GM12878 (cell line): ENCODE results near the gene CNST. TPM values are rescaled to one million over a fixed set of nuclear protein-coding genes. Genes with fewer than 3 reads are reported as not detected.

Source experiments
- ATAC-seq: fragments of 200-7000 bp; cut with Tn5 transposase; 3 replicates; pipeline ENCODE4 v1.9.1; 2020; ENCODE audit warnings: mild to moderate bottlenecking, moderate library complexity
- BruUV-seq: library from RNA; stranded (reverse); fragments of 400-500 nt; replicated peaks from 2 replicates; lab custom pipeline; 2021; lab: Mats Ljungman, UMichigan
- CTCF ChIA-PET: fragments of 300-600 bp; sonication (Branson Sonifier 250); formaldehyde crosslinking; extraction: SDS; loops from one replicate; lab custom pipeline; 2021; ENCODE audit warnings: inconsistent platforms; lab: Yijun Ruan, JAX
- POLR2A ChIA-PET: fragments of 350-600 bp; formaldehyde crosslinking; extraction: SDS; loops from one replicate; lab custom pipeline; 2021; ENCODE audit warnings: inconsistent platforms; lab: Charles Lee
- RAD21 ChIA-PET: fragments of 300-600 bp; sonication (Branson Sonifier 250); formaldehyde crosslinking; loops from one replicate; lab custom pipeline; 2023; ENCODE audit warnings: antibody characterized with exemption; ENCODE audit not compliant: unreplicated experiment; lab: Charles Lee
- SMC1A ChIA-PET: fragments of 300-600 bp; sonication (Branson Sonifier 250); formaldehyde crosslinking; loops from one replicate; lab custom pipeline; 2023; ENCODE audit not compliant: unreplicated experiment, uncharacterized antibody; lab: Charles Lee
- DNase-seq: peaks from one replicate; pipeline ENCODE4 v3.0.0-alpha.2; 2011; ENCODE audit warnings: low read depth, low spot score
- FAIRE-seq: peaks from 3 replicates; lab custom pipeline; 2011; peaks lifted over from hg19 to GRCh38; lab: Jason Lieb, UNC
- H2AFZ ChIP-seq: 2 replicates; pipeline ENCODE4 v1.6.0; 2011; ENCODE audit warnings: low read depth, low read length, control low read depth; ENCODE audit not compliant: control insufficient read depth
- H3K27ac ChIP-seq: 2 replicates; pipeline ENCODE4 v1.5.1; 2011; ENCODE audit warnings: control low read depth; ENCODE audit not compliant: control insufficient read depth, insufficient read depth
- H3K27me3 ChIP-seq, 2 experiments: replicated peaks in 1 of 2; 2 replicates each; pipeline versions ENCODE4 v1.6.0 to v1.6.1; 2011; ENCODE audit warnings: low read length in 1 of 2; ENCODE audit not compliant: control insufficient read depth in 2 of 2, insufficient read depth in 2 of 2
- H3K36me3 ChIP-seq, 2 experiments: 2 replicates each; pipeline ENCODE4 v1.5.1; 2011; ENCODE audit warnings: low read length in 1 of 2; ENCODE audit not compliant: control insufficient read depth in 2 of 2, insufficient read depth in 2 of 2
- H3K4me1 ChIP-seq: 2 replicates; pipeline ENCODE4 v1.6.1; 2011; ENCODE audit warnings: mild to moderate bottlenecking, low read length, moderate library complexity, mixed read lengths; ENCODE audit not compliant: control insufficient read depth, insufficient read depth
- H3K4me2 ChIP-seq: 2 replicates; pipeline ENCODE4 v1.6.0; 2011; ENCODE audit warnings: control low read depth; ENCODE audit not compliant: control insufficient read depth, insufficient read depth
- H3K4me3 ChIP-seq: fragments of 200-600 bp; sonication (generic); 2 replicates; pipeline ENCODE4 v1.5.1; 2016
- H3K79me2 ChIP-seq: 2 replicates; pipeline ENCODE4 v1.6.0; 2011; ENCODE audit warnings: low read length; ENCODE audit not compliant: control insufficient read depth, insufficient read depth
- H3K9ac ChIP-seq: 2 replicates; pipeline ENCODE4 v1.8.0; 2011; ENCODE audit warnings: low read length, control low read depth, mixed read lengths; ENCODE audit not compliant: control insufficient read depth, insufficient read depth
- H3K9me3 ChIP-seq: replicated peaks from 3 replicates; pipeline ENCODE4 v1.5.1; 2011; ENCODE audit warnings: mild to moderate bottlenecking, low read length; ENCODE audit not compliant: control insufficient read depth, insufficient read depth
- H4K20me1 ChIP-seq: 2 replicates; pipeline ENCODE4 v1.6.0; 2011; ENCODE audit not compliant: control insufficient read depth, insufficient read depth
- CHD2 ChIP-seq: IDR thresholded peaks from 2 replicates; pipeline ENCODE4 v1.6.1; 2011; ENCODE audit warnings: low read depth, low read length, improper control_type of control experiment, borderline replicate concordance
- CREM ChIP-seq: IDR thresholded peaks from 2 replicates; pipeline ENCODE4 v1.6.1; 2014; ENCODE audit warnings: antibody characterized with exemption, low read depth
- HDAC6 ChIP-seq: fragments of 200-600 bp; sonication (generic); IDR thresholded peaks from one replicate; pipeline ENCODE4 v1.8.0; 2017; ENCODE audit warnings: antibody characterized with exemption; ENCODE audit not compliant: unreplicated experiment
- IRF3 ChIP-seq: fragments of 450-650 bp; IDR thresholded peaks from 2 replicates; pipeline ENCODE4 v1.6.1; 2014; ENCODE audit warnings: mild to moderate bottlenecking
- NFYA ChIP-seq: IDR thresholded peaks from 2 replicates; pipeline ENCODE4 v1.6.1; 2011; ENCODE audit warnings: low read depth, mild to moderate bottlenecking, low read length, improper control_type of control experiment, borderline replicate concordance
- NRF1 ChIP-seq: conservative IDR thresholded peaks from 2 replicates; pipeline ENCODE4 v1.6.1; 2011; ENCODE audit warnings: mild to moderate bottlenecking, low read depth, low read length, improper control_type of control experiment
- POLR2AphosphoS2 ChIP-seq: IDR thresholded peaks from 2 replicates; pipeline ENCODE4 v1.6.1; 2011; ENCODE audit warnings: low read depth, mild to moderate bottlenecking, low read length, improper control_type of control experiment, moderate library complexity
- SMAD5 ChIP-seq: IDR thresholded peaks from 2 replicates; pipeline ENCODE4 v1.6.1; 2016; ENCODE audit warnings: antibody characterized with exemption, low read depth
- WRNIP1 ChIP-seq: IDR thresholded peaks from 2 replicates; pipeline ENCODE4 v1.6.1; 2011; ENCODE audit warnings: low read depth, low read length, improper control_type of control experiment, borderline replicate concordance
- YBX1 ChIP-seq: fragments of 450-650 bp; IDR thresholded peaks from 2 replicates; pipeline ENCODE4 v1.6.1; 2016; ENCODE audit warnings: antibody characterized with exemption
- ZNF622 ChIP-seq: fragments of 450-650 bp; IDR thresholded peaks from 2 replicates; pipeline ENCODE4 v1.6.1; 2017; ENCODE audit warnings: mild to moderate bottlenecking, inconsistent platforms
- WGBS: methylation state at CpG from one replicate; pipeline ENCODE4 v1.1.6; 2016; ENCODE audit warnings: low lambda C conversion rate; ENCODE audit not compliant: insufficient replicate concordance, insufficient coverage; ENCODE audit errors: missing lambda C conversion rate; 5-methylcytosine and 5-hydroxymethylcytosine counted together
- in situ Hi-C: fragments of 300-500 bp; cut with MboI; formaldehyde crosslinking; loops from 9 replicates; pipeline ENCODE4 v1.14.3; 2018; ENCODE audit warnings: mixed read lengths
- intact Hi-C: fragments of 100-400 bp; cut with micrococcal nuclease; formaldehyde crosslinking; loops from one replicate; pipeline ENCODE4 v1.14.2; 2022; ENCODE audit not compliant: unreplicated experiment
- polyA plus RNA-seq, 11 experiments: library from polyadenylated mRNA; depleted of rRNA in 4 of 11; unstranded in 6 of 11; stranded (reverse) in 5 of 11; fragments of >200 nt; fragmentation: Nextera tagmentation in 4 of 11; fragmentation: Illumina TruSeq in 1 of 11; extraction: Ambion mirVana in 4 of 11; extraction: Trizol in 1 of 11; gene quantifications; 1 replicate in 1 of 11; 2 replicates in 10 of 11; pipeline versions ENCODE4 v1.2.1 to v1.2.3, GENCODE V29; 2011 to 2016; ENCODE audit warnings: inconsistent platforms in 2 of 11, missing spikeins in 2 of 11, low read depth in 1 of 11
- total RNA-seq, 4 experiments: library from RNA; depleted of rRNA in 3 of 4; stranded (reverse); fragments of >200 nt in 3 of 4; fragmentation: Illumina TruSeq in 1 of 4; extraction: Trizol in 1 of 4; gene quantifications; 2 replicates each; pipeline versions ENCODE4 v1.2.1 to v1.2.3, GENCODE V29; 2013 to 2021
- TF ChIP-seq, protein P1 (sequence below): IDR thresholded peaks from 2 replicates; pipeline ENCODE4 v1.6.1; 2011; ENCODE audit warnings: borderline replicate concordance, low read depth, mild to moderate bottlenecking, moderate library complexity, mixed read lengths, low read length; ENCODE audit not compliant: insufficient read depth; ENCODE audit errors: extremely low read length

CNST gene
- total and polyA plus RNA-seq, 10 of the 15 experiments (the other 5 are each of a cell fraction or from before 2014, with no cell fraction given): 4.8 to 16.2 (median 12.3) TPM

GRCh38 chr1:246554201-246554600 lies 12.1 kb upstream of the CNST start:
- Histone ChIP-seq H3K9me3 (no peaks in the 10 kb centered on the region), H3K27me3 (no peaks in the 10 kb centered on the region), H4K20me1 (no peaks in the 10 kb centered on the region), H3K4me1 (no peaks in the 10 kb centered on the region), H3K36me3 (peaks cover 9 to 17% of the 10 kb centered on the region in 2 experiments), H3K4me2 (no peak overlapping the region), H2AFZ (no peak overlapping the region), H3K4me3 (no peak overlapping the region), H3K27ac (no peak overlapping the region), H3K79me2 (no peaks in the 10 kb centered on the region; the same call in 1 of the 2 replicates), H3K9ac (no peak overlapping the region)
- CTCF ChIA-PET: interaction anchor here (0.7 to 1.0 kb wide), 2 partner anchors 9 to 57 kb away, joined by 3 read pairs; no protein-coding TSS in a partner anchor
- TF ChIP-seq SMAD5 (no peak), ZNF622 (no peak), POLR2AphosphoS2 (no peak), CREM (no peak), YBX1 (no peak), IRF3 (no peak), CHD2 (no peak), NFYA (no peak), HDAC6 (no peak), NRF1 (no peak), WRNIP1 (no peak)
- TF ChIP-seq, protein P1, sequence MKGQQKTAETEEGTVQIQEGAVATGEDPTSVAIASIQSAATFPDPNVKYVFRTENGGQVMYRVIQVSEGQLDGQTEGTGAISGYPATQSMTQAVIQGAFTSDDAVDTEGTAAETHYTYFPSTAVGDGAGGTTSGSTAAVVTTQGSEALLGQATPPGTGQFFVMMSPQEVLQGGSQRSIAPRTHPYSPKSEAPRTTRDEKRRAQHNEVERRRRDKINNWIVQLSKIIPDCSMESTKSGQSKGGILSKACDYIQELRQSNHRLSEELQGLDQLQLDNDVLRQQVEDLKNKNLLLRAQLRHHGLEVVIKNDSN: no peak
- RAD21 ChIA-PET: no interaction called here
- POLR2A ChIA-PET: interaction anchor here (0.7 kb wide), 1 partner anchor 175 kb away, joined by 3 read pairs; no protein-coding TSS in a partner anchor
- ATAC-seq (no peak), FAIRE-seq (no peak), DNase-seq (no peak)
- in situ Hi-C loops (no loop called here), intact Hi-C loops (no loop called here)
- WGBS: 100% methylated on average over 16 of the region's 16 CpGs
- SMC1A ChIA-PET: no interaction called here
- BruUV-seq: no TSS peak
